GM21423 (cell line): Measurements from ENCODE around the gene LAMTOR5.
"Not testable (repeated sequence)": the region's sequence is repeated elsewhere in the genome, so short reads cannot be mapped to it uniquely, and the experiment has no call there.

Experiments
- ATAC-seq: cut with Tn5 transposase; IDR thresholded peaks from one replicate; pipeline ENCODE4 v1.9.1; 2021; ENCODE audit warnings: mild to moderate bottlenecking, moderate library complexity; ENCODE audit not compliant: unreplicated experiment

Gene LAMTOR5

DNA sequence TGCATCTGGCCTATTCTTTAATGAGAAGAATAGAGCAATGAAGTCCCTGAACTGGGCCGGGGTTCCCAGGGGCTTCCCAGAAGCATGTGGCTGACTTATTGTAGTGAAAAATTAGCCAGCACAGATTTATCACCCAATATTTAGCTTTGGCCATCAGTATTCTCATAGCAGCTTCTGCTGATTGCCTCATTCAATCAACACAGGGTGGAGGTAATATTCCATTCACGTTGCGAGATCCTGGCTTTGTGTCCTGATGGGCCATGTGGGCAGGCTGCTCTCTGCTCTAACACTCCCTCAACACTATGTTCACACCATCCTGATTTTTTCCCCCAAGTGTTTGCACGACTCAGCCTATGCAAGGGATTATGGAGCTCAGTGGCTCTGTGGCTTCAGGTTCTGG is 21.5 kb upstream of the LAMTOR5 start:
- no peak for ATAC-seq

DNA sequence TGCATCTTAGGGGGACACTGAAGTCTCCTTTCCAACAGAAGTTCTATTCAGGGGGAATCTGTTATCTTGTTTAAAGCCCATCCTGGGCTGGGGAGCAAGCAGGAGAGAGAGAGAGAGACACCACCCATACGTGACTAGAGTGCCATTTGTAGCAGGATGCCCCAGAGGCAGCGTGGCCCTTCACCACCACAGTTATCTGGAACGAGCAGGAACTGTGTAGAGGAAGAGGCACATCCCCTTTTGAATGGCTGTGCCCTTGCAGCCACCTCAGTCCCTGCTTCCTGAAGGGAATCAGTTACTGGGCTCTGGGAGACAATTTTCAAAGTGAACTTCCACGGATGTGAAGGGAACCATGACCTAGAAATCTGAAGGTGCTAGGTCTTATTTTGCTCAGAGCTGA is 19.4 kb upstream of the LAMTOR5 start:
- ATAC-seq, result no peak

DNA sequence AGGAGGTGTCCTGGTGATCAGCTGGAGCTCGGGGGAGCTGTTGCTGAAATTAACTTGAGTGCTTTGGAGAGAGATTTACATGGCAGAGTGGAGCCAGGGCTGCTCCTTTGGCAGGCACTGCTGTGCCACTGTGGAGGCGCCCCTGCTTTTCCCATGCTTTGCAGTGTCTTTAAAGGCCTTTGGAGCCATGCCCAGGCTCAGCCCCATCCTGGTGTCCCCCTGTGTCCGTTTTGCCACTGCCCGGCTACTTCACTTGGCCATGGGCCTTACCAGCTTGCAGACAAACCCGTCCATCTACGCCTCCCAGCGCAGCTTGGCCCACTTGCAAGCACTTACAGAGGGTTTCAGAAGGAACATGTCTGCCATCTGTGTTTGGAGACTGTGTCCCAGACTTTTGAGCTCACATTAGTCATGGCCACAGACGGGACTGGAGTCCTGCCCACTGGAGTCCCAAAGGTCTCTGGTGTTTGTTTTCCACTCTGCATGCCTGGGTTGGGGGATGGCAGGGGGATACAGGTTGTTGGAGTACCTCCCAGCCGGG is 18.2 kb upstream of the LAMTOR5 start:
- no peak for ATAC-seq

DNA sequence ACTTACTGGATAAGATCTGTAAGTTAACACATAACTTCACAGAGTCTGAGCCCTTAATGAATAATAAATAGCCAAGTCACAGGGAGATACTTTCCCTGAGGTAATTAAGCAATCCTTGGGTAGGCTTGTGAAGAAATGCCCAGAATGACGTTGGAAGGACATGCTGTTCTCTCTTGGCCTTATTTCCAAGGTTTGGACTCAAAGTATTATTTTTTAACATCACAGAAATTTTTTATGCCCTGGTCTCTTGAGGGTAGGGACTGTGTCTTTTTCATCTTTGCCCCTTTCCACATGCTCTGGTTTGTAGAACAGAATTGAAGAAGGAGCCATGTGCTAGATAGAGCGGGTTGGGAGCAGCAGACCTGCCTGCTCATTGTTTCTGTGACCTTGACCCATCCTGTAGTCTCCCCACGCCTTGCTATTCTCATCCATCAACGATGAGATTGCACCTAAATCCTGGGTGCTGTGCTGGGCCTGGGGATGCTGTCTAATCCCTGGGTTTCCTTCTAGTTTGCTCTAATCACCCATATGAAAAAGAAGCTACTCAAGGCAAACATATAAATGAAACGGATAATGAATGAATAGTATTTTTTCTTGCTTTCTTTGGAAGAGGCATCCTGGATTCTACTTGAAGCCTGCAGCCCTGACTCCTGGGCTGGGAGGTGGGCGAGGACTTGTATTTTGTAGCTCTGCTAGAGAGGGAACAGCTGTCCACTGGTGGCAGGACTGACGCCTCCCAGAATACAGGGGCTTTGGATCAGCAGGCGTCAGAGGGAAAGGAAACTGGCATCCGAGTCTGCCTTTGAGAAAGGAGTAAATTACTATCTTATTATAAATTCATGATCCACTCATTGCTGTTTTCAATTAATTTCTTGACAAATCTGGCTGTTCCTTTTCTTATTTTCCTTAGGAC is 17.5 kb upstream of the LAMTOR5 start:
- no peak for ATAC-seq

DNA sequence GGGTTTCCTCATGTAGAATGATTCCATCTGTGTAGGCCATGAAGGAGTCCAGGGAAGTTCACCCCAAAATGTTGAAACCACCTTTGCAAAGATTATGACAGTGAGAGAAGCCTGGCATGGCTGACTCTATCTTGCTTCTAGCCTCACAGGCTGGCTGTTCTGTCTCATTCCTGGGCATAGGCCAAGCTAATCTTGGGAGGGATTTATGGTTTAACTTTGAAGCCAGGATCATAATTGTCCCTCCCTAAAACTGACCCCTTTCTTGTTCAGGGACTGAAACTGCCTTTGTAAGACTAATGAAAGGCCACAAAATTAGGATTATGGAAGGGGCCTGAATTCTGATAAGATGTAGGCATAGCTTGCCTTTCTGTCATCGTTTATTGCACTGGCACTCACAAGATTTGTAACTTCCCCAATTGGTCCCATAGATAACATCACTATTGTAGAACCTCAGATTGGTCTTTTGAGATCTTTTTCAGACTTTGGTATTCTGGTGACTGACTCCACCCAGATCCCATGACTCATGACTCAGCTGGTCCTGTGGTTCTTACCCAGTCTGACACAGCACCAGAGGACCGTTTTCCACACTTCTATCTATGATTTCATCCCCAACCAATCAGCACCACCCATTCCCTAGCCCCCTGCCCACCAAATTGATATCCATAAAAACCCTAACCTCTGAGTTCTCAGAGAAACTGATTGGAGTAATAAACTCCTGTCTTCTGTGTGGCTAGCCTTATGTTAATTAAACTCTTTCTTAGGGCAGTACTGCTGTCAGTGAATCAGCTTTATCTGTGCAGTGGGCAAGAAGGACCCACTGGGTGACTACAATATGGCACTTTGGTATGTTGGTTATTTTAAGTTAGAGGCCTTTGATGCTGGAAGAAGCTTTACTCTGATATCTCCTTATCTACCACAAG is 13.6 kb upstream of the LAMTOR5 start:
- ATAC-seq, result no peak

DNA sequence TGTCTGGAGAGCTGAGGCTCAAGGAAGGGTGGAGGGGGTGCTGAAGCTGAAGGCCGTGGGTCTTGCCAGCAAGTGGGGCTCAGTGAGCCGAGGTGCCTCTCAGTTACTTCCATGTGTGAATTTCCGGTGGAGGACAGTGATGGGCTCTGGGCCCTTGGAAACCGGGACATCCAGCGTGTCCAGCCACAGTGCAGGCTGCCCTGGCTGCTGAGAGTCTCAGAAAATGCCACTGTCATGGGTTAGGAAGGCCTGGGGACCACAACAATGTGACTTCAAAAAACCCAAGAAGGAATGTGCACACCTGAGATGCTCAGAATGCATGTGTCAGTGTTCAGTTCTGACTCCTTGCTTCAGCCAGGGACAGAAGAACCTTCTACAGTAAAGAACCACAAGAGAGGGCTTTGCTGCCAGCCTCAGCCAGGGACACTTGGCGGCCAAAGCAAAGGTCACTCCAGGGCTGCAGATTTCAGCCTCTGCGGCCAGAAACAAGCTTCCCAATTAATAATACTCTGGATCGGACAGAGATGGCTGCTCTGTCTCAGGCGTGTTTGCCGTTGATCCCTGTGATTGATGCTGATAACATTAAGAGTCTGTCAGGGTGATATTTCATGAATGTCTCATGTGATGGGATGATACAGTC is 12.6 kb upstream of the LAMTOR5 start:
- ATAC-seq, result no peak

DNA sequence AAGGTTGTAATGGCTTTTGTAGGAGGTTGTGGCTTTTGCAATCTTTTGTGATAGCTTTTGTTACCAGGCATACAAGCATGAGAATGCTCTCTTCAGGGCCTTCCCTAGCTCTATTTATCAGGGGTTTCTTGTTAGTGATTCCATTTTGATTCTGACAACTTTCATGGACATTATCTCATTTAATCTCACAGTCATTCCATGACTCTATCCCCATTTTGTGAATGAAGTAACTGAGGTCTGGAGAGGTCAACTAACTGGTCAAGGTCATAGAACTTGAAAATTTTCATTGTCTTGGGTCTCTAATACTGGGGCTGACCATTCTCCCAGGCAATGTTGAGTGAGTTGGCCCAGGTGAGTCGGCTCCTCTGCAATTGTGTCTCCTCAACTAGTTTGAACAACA is 11.2 kb upstream of the LAMTOR5 start:
- no peak for ATAC-seq

DNA sequence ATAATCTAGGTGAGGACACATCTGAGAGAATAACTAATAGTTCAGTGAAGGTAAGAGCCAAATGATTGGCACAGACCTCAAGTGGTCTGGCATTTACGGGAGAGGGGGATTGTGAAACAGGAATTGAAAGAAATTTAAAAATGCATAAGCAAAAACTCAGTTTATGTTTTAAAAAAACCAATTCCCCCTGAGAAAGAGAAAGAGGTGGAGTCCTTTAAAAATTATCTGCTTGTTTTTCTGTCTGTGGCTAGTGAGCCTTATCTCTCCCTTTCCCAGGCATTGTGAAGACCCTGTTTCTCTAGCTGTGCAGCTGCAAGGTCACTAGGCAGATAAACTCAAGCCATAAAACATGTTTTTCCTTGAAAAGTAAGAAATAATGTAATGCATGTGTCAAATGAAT is 5.6 kb upstream of the LAMTOR5 start:
- ATAC-seq, result not testable (repeated sequence)

DNA sequence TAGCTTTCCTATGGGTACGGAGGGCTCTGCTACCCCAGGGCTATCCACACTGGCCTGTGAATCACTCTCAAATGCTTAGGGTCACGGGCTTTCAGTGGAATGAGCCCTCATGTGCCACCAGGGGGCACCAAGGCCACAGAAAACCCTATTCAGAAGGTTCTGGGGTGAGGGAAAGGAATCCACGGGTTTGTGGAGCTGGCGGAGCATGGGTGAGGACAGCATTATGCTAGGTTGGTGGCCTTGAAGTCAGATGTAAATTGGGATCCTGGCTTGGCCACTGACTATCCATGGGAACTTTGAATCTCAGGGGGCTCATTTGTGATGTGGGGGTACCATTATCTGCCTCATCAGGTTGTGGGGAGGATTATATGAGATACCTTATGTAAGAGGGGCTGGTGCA is 5.1 kb upstream of the LAMTOR5 start:
- ATAC-seq, result no peak

DNA sequence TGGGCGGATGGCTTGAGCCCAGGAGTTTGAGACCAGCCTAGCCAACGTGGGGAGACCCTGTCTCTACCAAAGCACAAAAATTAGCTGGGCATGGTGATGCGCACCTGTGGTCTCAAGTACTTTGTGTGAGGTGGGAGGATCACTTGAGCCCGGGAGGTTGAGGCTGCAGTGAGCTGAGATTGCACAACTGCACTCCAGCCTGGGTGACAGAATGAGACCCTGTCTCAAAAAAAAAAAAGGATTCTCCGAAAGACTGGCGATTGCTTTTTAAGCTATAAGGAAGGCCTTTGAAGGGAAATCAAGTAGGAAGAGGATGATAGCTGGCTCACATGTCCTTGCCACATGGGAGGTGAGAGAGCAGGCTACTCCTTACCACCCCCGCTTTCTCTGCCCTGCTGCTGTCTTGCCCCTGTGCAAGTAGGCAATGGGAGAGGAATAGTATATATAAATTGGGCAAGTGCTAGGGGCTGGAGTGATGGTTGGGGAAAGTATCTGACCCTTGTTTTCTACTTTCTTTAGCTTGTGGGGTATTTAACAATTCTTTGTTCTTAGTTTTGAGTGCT is 3.8 kb upstream of the LAMTOR5 start:
- ATAC-seq, result no peak

DNA sequence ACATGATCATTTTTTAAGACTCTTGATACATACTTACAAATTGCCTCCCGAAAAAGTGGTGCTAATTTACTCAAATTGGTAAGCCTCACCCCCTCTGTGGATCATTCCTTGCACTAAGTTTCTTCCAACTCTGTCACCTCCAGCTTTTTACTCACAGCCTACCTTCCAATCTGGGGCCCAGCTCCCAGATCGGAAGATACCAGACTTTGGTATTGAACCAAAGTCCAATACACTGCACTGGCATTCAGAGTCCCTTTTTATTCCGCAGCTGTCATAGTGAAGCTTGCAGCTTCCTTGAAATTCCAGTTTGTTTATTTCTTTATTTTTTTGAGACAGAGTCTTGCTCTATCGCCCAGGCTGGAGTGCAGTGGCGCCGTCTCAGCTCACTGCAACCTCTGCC is 1.8 kb upstream of the LAMTOR5 start:
- ATAC-seq, result no peak

DNA sequence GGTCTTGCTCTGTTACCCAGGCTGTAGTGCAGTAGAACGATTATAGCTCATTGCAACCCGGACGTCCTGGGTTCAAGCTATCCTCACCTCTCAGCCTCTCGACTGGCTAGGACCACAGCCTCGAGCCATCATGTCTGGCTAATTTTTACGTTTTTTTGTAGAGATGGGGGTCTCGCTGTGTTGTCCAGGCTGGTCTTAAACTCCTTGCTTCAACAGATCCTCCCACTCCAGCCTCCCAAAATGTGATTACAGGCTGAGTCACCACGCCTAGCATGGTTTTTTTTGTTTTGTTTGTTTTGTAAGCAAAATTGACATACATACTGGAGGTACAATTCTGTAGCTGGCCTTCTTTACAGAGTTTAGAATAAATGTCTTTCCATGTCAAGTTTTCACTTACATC is 994 bp upstream of the LAMTOR5 start:
- no peak for ATAC-seq

DNA sequence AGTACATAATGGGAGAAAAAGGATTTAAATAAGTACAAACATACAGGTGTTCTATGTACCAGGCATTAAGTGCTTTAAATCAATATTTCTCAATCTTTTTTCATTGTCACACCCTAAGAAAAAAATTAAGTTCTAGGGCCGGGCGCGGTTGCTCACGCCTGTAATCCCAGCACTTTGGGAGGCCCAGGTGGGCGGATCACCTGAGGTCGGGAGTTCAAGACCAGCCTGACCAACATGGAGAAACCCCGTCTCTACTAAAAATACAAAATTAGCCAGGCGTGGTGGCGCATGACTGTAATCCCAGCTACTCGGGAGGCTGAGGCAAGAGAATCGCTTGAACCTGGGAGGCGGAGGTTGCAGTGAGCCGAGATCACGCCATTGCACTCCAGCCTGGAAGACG is 1.1 kb downstream of the LAMTOR5 start:
- ATAC-seq, result not testable (repeated sequence)

DNA sequence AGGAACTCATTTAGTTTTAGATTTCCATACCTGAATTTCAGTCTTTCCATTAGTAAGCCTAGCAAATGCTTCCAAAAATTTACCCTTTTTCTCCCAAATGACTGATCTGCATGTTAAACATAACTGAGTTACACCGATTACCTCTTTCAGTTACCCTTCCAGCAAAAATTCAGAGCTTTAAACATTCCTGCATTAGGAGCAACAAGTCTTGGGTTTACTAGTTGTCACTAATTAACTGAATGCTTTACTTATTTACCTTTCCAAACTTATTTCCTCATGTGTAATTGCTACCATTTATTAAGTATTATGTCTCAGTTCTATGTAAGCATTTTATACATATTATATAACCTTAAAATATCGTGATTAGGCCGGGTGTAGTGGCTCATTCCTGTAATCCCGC is 3.1 kb downstream of the LAMTOR5 start:
- no peak for ATAC-seq

DNA sequence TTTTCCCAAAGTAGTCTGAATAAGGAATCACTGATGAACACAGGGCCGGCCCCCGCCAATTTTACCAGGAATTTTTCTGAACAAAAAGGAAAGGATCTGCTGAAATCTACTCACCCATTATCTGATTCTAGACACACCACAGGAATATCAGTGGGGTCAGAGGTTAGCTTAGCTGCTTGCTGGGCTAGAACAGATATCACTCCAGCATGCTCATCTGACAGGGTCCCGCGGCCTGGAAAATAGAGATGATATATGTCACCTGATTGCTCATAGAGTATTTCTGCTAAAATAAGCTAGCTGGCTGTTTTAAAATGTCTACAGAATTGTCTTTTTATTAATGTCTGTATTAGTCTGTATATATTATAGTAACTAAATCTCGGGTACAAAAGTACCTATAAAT is 3.7 kb downstream of the LAMTOR5 start:
- no peak for ATAC-seq

DNA sequence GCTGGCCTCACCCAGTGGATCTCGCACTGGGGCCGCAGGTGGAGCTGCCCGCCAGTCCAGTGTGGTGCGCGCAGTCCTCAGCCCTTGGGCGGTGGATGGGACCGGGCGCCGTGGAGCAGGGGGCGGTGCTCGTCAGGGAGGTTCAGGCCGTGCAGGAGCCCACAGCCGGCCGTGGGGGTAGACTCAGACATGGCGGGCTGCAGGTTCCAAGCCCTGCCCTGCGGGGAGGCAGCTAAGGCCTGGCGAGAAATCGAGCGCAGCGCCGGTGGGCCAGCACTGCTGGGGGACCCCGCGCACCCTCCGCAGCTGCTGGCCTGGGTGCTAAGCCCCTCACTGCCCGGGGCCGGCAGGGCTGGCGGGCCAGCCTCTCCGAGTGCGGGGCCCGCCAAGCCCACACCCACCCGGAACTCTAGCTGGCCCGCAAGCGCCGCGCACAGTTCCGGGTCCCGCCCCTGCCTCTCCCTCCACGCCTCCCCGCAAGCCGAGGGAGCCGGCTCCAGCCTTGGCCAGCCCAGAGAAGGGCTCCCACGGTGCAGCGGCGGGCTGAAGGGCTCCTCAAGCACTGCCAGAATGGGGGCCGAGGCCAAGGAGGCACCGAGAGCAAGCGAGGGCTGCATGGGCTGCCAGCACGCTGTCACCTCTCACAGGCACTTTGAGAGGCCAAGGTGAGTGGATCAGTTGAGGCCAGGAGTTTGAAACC is 11.1 kb downstream of the LAMTOR5 start:
- not testable (repeated sequence) for ATAC-seq

DNA sequence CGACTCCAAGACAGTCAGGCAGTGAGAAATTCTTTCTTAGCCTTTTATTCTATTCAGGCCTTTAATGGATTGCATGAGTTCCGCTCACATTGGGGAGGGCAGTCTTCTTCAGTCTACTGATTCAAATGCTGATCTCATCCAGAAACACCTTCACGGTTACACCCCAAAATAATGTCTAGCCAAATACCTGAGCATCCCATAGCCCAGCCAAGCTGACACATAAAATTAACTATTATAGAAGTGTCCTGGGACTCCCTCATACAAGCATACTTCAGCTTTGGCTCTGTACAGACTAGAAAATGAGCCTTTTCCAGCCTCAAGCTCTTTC is 13.0 kb downstream of the LAMTOR5 start:
- ATAC-seq, result no peak

DNA sequence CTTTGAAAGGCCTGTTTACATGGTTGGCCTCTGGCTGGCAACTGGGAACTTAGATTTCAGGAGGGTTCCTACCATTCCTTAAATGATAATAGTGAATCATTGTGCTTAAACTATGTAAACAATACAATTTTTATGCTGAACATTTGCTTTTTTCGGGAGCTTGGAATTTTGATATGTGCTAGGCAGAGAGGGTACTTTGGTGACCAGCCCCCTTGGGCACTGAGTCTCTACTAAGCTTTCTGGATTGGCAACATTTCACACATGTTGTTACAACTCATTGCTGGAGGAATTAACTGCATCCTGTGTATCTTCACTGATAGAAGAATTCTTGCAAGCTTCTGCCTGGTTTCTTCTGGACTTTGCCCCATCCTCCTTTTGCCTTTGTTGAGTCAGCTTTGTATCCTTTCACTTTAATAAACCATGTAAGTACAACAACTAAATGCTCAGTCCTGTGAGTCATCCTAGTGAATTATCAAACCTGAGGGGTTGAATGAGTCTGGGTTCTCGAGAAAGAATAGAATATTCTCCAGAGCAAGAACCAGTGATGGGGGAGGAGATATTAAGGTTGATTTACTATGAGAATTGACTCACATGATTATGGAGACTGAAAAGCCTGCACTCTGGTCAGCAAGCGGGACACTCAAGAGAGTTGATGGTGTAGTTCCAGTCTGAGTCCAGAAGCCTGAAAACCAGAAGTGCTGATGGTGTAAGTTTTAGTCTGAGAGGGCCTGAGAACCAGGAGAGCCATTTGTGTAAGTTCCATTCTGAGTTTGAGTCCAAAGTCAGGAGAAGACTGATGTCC is 13.6 kb downstream of the LAMTOR5 start:
- ATAC-seq, result no peak

DNA sequence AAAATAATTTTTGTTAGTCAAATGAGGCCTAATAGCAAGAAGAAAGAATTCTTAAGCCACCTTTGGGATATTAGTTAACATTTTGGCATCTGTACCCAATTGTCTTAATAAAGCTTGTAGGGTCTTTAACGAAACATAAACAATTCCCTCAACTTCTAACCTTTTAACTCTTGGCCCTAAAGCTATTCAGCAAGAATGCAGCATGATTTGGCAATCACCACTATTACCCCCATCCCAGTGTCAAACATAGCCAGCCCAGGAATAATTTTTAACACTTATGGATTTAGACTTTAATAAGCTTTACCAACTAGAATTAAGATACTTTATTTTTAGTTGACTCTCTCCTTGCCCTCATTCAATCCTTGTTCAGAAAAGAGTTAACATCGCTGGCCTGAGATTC is 14.2 kb downstream of the LAMTOR5 start:
- ATAC-seq, result no peak
